ENCODE measurements around the gene RRP8.

RRP8 gene

GRCh38 chr11:6618117-6619003 is 14.9 kb upstream of the RRP8 start:
- H3K4me3 ChIP-seq (ENCODE audit: low read depth in 1 of 5, low read length in 5 of 5) = peak overlapping the region; percentile 86 to 97 (median 91)
- peak overlapping the region; percentile 92 for H3K27ac ChIP-seq (ENCODE audit: low read depth, low read length)
- no peaks in the 10 kb centered on the region for H3K27me3 ChIP-seq (ENCODE audit: control insufficient read depth in 5 of 5, insufficient read depth in 4 of 5, low read length in 5 of 5)
- H3K4me1 ChIP-seq (ENCODE audit: control insufficient read depth in 5 of 5, insufficient read depth in 5 of 5, low read length in 5 of 5) = peaks cover 11 to 29% (median 24%) of the 10 kb centered on the region in 5 donors
- H3K36me3 ChIP-seq (ENCODE audit: control insufficient read depth in 5 of 5, insufficient read depth in 5 of 5, low read length in 5 of 5) = peaks cover 0 to 47% (median 36%) of the 10 kb centered on the region in 5 donors
- H3K9ac ChIP-seq (ENCODE audit: low read length in 5 of 5) = peak overlapping the region; percentile 72 to 98 (median 93)
- H3K9me3 ChIP-seq (ENCODE audit: control insufficient read depth in 5 of 5, low read length in 5 of 5) = no peaks in the 10 kb centered on the region

GRCh38 chr11:6617315-6617781 is 13.9 kb upstream of the RRP8 start:
- Histone ChIP-seq H3K4me3 (ENCODE audit: low read depth in 1 of 5, low read length in 5 of 5) (peak overlapping the region; percentile 2 to 97 (median 27)), H3K36me3 (ENCODE audit: control insufficient read depth in 5 of 5, insufficient read depth in 5 of 5, low read length in 5 of 5) (peaks cover 0 to 38% (median 32%) of the 10 kb centered on the region in 5 donors), H3K27me3 (ENCODE audit: control insufficient read depth in 5 of 5, insufficient read depth in 4 of 5, low read length in 5 of 5) (no peaks in the 10 kb centered on the region), H3K9ac (ENCODE audit: low read length in 5 of 5) (peak overlapping the region in 1 of 5 donors; percentile 35), H3K4me1 (ENCODE audit: control insufficient read depth in 5 of 5, insufficient read depth in 5 of 5, low read length in 5 of 5) (peaks cover 16 to 38% (median 29%) of the 10 kb centered on the region in 5 donors), H3K9me3 (ENCODE audit: control insufficient read depth in 5 of 5, low read length in 5 of 5) (no peaks in the 10 kb centered on the region), H3K27ac (ENCODE audit: low read depth, low read length) (peak overlapping the region; percentile 92)

GRCh38 chr11:6616596-6617250 is 13.3 kb upstream of the RRP8 start:
- Histone ChIP-seq H3K4me3 (ENCODE audit: low read depth in 1 of 5, low read length in 5 of 5) (no peak overlapping the region), H3K27ac (ENCODE audit: low read depth, low read length) (no peak overlapping the region), H3K9me3 (ENCODE audit: control insufficient read depth in 5 of 5, low read length in 5 of 5) (no peaks in the 10 kb centered on the region), H3K36me3 (ENCODE audit: control insufficient read depth in 5 of 5, insufficient read depth in 5 of 5, low read length in 5 of 5) (peaks cover 0 to 36% (median 32%) of the 10 kb centered on the region in 5 donors), H3K27me3 (ENCODE audit: control insufficient read depth in 5 of 5, insufficient read depth in 4 of 5, low read length in 5 of 5) (no peaks in the 10 kb centered on the region), H3K9ac (ENCODE audit: low read length in 5 of 5) (no peak overlapping the region), H3K4me1 (ENCODE audit: control insufficient read depth in 5 of 5, insufficient read depth in 5 of 5, low read length in 5 of 5) (peaks cover 16 to 40% (median 29%) of the 10 kb centered on the region in 5 donors)

GRCh38 chr11:6615882-6616585 is 12.6 kb upstream of the RRP8 start:
- H3K9ac ChIP-seq (ENCODE audit: low read length in 5 of 5) = no peak overlapping the region
- peaks cover 0 to 37% (median 33%) of the 10 kb centered on the region in 5 donors for H3K36me3 ChIP-seq (ENCODE audit: control insufficient read depth in 5 of 5, insufficient read depth in 5 of 5, low read length in 5 of 5)
- no peaks in the 10 kb centered on the region for H3K27me3 ChIP-seq (ENCODE audit: control insufficient read depth in 5 of 5, insufficient read depth in 4 of 5, low read length in 5 of 5)
- H3K9me3 ChIP-seq (ENCODE audit: control insufficient read depth in 5 of 5, low read length in 5 of 5) = no peaks in the 10 kb centered on the region
- H3K27ac ChIP-seq (ENCODE audit: low read depth, low read length) = no peak overlapping the region
- peaks cover 20 to 47% (median 36%) of the 10 kb centered on the region in 5 donors for H3K4me1 ChIP-seq (ENCODE audit: control insufficient read depth in 5 of 5, insufficient read depth in 5 of 5, low read length in 5 of 5)
- H3K4me3 ChIP-seq (ENCODE audit: low read depth in 1 of 5, low read length in 5 of 5) = no peak overlapping the region

GRCh38 chr11:6615046-6615445 is 11.6 kb upstream of the RRP8 start:
- no peak overlapping the region for H3K27ac ChIP-seq (ENCODE audit: low read depth, low read length)
- no peak overlapping the region for H3K4me3 ChIP-seq (ENCODE audit: low read depth in 1 of 5, low read length in 5 of 5)
- H3K4me1 ChIP-seq (ENCODE audit: control insufficient read depth in 5 of 5, insufficient read depth in 5 of 5, low read length in 5 of 5) = peaks cover 21 to 56% (median 43%) of the 10 kb centered on the region in 5 donors
- H3K9ac ChIP-seq (ENCODE audit: low read length in 5 of 5) = no peak overlapping the region
- H3K9me3 ChIP-seq (ENCODE audit: control insufficient read depth in 5 of 5, low read length in 5 of 5) = no peaks in the 10 kb centered on the region
- peaks cover 0 to 47% (median 43%) of the 10 kb centered on the region in 5 donors for H3K36me3 ChIP-seq (ENCODE audit: control insufficient read depth in 5 of 5, insufficient read depth in 5 of 5, low read length in 5 of 5)
- no peaks in the 10 kb centered on the region for H3K27me3 ChIP-seq (ENCODE audit: control insufficient read depth in 5 of 5, insufficient read depth in 4 of 5, low read length in 5 of 5)

GRCh38 chr11:6614446-6614845 is 11.0 kb upstream of the RRP8 start:
- H3K9me3 ChIP-seq (ENCODE audit: control insufficient read depth in 5 of 5, low read length in 5 of 5) = no peaks in the 10 kb centered on the region
- H3K36me3 ChIP-seq (ENCODE audit: control insufficient read depth in 5 of 5, insufficient read depth in 5 of 5, low read length in 5 of 5) = peaks cover 0 to 53% (median 49%) of the 10 kb centered on the region in 5 donors
- H3K9ac ChIP-seq (ENCODE audit: low read length in 5 of 5) = no peak overlapping the region
- no peaks in the 10 kb centered on the region for H3K27me3 ChIP-seq (ENCODE audit: control insufficient read depth in 5 of 5, insufficient read depth in 4 of 5, low read length in 5 of 5)
- H3K4me3 ChIP-seq (ENCODE audit: low read depth in 1 of 5, low read length in 5 of 5) = no peak overlapping the region
- no peak overlapping the region for H3K27ac ChIP-seq (ENCODE audit: low read depth, low read length)
- H3K4me1 ChIP-seq (ENCODE audit: control insufficient read depth in 5 of 5, insufficient read depth in 5 of 5, low read length in 5 of 5) = peaks cover 21 to 50% (median 38%) of the 10 kb centered on the region in 5 donors

- Histone ChIP-seq H3K9ac (ENCODE audit: low read length in 5 of 5) (no peak overlapping the region), H3K9me3 (ENCODE audit: control insufficient read depth in 5 of 5, low read length in 5 of 5) (no peaks in the 10 kb centered on the region), H3K36me3 (ENCODE audit: control insufficient read depth in 5 of 5, insufficient read depth in 5 of 5, low read length in 5 of 5) (peaks cover 0 to 62% (median 59%) of the 10 kb centered on the region in 5 donors), H3K27me3 (ENCODE audit: control insufficient read depth in 5 of 5, insufficient read depth in 4 of 5, low read length in 5 of 5) (no peaks in the 10 kb centered on the region), H3K4me3 (ENCODE audit: low read depth in 1 of 5, low read length in 5 of 5) (no peak overlapping the region), H3K27ac (ENCODE audit: low read depth, low read length) (peak overlapping the region; percentile 99), H3K4me1 (ENCODE audit: control insufficient read depth in 5 of 5, insufficient read depth in 5 of 5, low read length in 5 of 5) (peaks cover 17 to 44% (median 33%) of the 10 kb centered on the region in 5 donors)
Observed at GRCh38 chr11:6613496-6613895, 10.1 kb upstream of the RRP8 start.

- Histone ChIP-seq H3K27me3 (ENCODE audit: control insufficient read depth in 5 of 5, insufficient read depth in 4 of 5, low read length in 5 of 5) (no peaks in the 10 kb centered on the region), H3K4me3 (ENCODE audit: low read depth in 1 of 5, low read length in 5 of 5) (peak within 1 kb of the TSS; percentile 69 to 78 (median 77)), H3K9ac (ENCODE audit: low read length in 5 of 5) (peak within 1 kb of the TSS; percentile 81 to 90 (median 87)), H3K36me3 (ENCODE audit: control insufficient read depth in 5 of 5, insufficient read depth in 5 of 5, low read length in 5 of 5) (peaks cover 5 to 71% (median 70%) of the 10 kb centered on the region in 5 donors), H3K4me1 (ENCODE audit: control insufficient read depth in 5 of 5, insufficient read depth in 5 of 5, low read length in 5 of 5) (peaks cover 12 to 45% (median 33%) of the 10 kb centered on the region in 5 donors), H3K27ac (ENCODE audit: low read depth, low read length) (peak within 1 kb of the TSS; percentile 99), H3K9me3 (ENCODE audit: control insufficient read depth in 5 of 5, low read length in 5 of 5) (no peaks in the 10 kb centered on the region)
Observed at GRCh38 chr11:6612213-6613041, 9.0 kb upstream of the RRP8 start, which contains the start of gene TAF10. Gene TAF10, minus strand, starts transcription at chr11:6612216. Its CDS starts 27 bp downstream, at chr11:6612189.

GRCh38 chr11:6611963-6612212 is 8.5 kb upstream of the RRP8 start:
- peak overlapping the region in 4 of 5 donors; percentile 69 to 78 (median 76) for H3K4me3 ChIP-seq (ENCODE audit: low read depth in 1 of 5, low read length in 5 of 5)
- H3K9me3 ChIP-seq (ENCODE audit: control insufficient read depth in 5 of 5, low read length in 5 of 5) = no peaks in the 10 kb centered on the region
- H3K27me3 ChIP-seq (ENCODE audit: control insufficient read depth in 5 of 5, insufficient read depth in 4 of 5, low read length in 5 of 5) = no peaks in the 10 kb centered on the region
- H3K27ac ChIP-seq (ENCODE audit: low read depth, low read length) = peak overlapping the region; percentile 99
- peaks cover 5 to 69% (median 67%) of the 10 kb centered on the region in 5 donors for H3K36me3 ChIP-seq (ENCODE audit: control insufficient read depth in 5 of 5, insufficient read depth in 5 of 5, low read length in 5 of 5)
- peaks cover 15 to 45% (median 36%) of the 10 kb centered on the region in 5 donors for H3K4me1 ChIP-seq (ENCODE audit: control insufficient read depth in 5 of 5, insufficient read depth in 5 of 5, low read length in 5 of 5)
- H3K9ac ChIP-seq (ENCODE audit: low read length in 5 of 5) = peak overlapping the region in 4 of 5 donors; percentile 79 to 90 (median 87)
